Measurements from ENCODE around the gene TMEM200B. TPM values are rescaled to one million over a fixed set of nuclear protein-coding genes. Genes with fewer than 3 reads are reported as not detected.
"Not testable (repeated sequence)": the region's sequence is repeated elsewhere in the genome, so short reads cannot be mapped to it uniquely, and the experiment has no call there.

TMEM200B gene
- total RNA-seq, 1 experiment from 2014 or later, result 12.6 TPM

DNA sequence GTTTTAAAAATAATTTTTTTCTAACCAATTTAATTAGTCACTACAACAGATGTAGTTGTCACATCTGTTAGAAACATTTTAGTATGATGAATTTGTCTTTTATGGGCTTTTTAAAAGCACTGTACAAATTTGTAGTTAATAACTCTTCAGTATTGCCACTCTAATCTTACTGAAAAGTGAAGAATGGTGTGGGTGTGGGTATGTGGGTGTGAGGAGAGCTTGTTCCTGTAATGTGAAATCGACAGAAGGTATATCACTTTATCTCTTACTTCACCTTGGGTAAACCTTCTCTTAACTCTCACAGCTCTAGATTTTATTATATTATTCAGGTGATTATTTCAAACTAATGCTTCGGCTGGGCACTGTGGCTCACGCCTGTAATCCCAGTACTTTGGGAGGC is 42.5 kb downstream of the TMEM200B start:
- Histone ChIP-seq H2AK5ac (ENCODE audit: insufficient read length, low read length) (no peak overlapping the region), H2BK5ac (ENCODE audit: insufficient read length, low read length) (no peak overlapping the region), H3K79me1 (ENCODE audit: insufficient read depth, low read depth, low read length, poor library complexity, severe bottlenecking) (no peaks in the 10 kb centered on the region), H2BK12ac (ENCODE audit: insufficient read length, low read depth, low read length) (no peak overlapping the region), H2BK15ac (ENCODE audit: low read depth, low read length) (no peak overlapping the region), H2AFZ (ENCODE audit: low read length) (no peak overlapping the region), H4K20me1 (ENCODE audit: control insufficient read depth, insufficient read depth, insufficient read length) (no peaks in the 10 kb centered on the region), H4K5ac (ENCODE audit: insufficient read length, low read depth, low read length) (no peak overlapping the region), H3K23me2 (ENCODE audit: insufficient read length, low read depth, low read length, poor library complexity, severe bottlenecking) (no peaks in the 10 kb centered on the region), H3K4ac (ENCODE audit: low read depth, low read length) (no peak overlapping the region), H3K18ac (ENCODE audit: insufficient read length, low read depth, low read length) (no peak overlapping the region), H3K23ac (ENCODE audit: insufficient read length, low read depth, low read length) (no peak overlapping the region), H2BK20ac (ENCODE audit: low read depth, low read length, poor library complexity, severe bottlenecking) (no peak overlapping the region), H3K79me2 (ENCODE audit: insufficient read depth, low read length) (no peaks in the 10 kb centered on the region), H3K14ac (ENCODE audit: insufficient read depth, low read length) (no peak overlapping the region), H4K8ac (replicated peaks; ENCODE audit: insufficient read length, low read depth, low read length) (no peak overlapping the region), H3K9ac (ENCODE audit: extremely low read depth, insufficient read length, low read length) (no peak overlapping the region), H3T11ph (ENCODE audit: low read length) (no peak overlapping the region), H4K91ac (ENCODE audit: insufficient read length, low read depth, low read length) (no peak overlapping the region), H3K27ac (ENCODE audit: insufficient read length, low read depth, low read length) (no peak overlapping the region), H3K4me2 (ENCODE audit: insufficient read depth, insufficient read length, low read length) (no peak overlapping the region), H3K56ac (ENCODE audit: insufficient read length, low read depth, low read length) (no peak overlapping the region), H3K4me1 (ENCODE audit: insufficient read depth, low read length) (no peaks in the 10 kb centered on the region; the same call in 1 of the 2 replicates), H2BK120ac (ENCODE audit: low read depth, low read length, poor library complexity, severe bottlenecking) (no peak overlapping the region), H3K27me3 (ENCODE audit: insufficient read depth, low read length) (no peaks in the 10 kb centered on the region), H3K9me3 (ENCODE audit: control insufficient read depth, low read depth, low read length) (no peaks in the 10 kb centered on the region)
- Mint-ChIP-seq H3K9me3 (no peaks in the 10 kb centered on the region), H3K27ac (peak overlapping the region in 1 of 3 experiments; percentile 62; a peak in 1 of 7 replicates), H3K4me3 (no peak overlapping the region), H3K27me3 (ENCODE audit: low read depth) (no peaks in the 10 kb centered on the region; the same call in 1 of the 2 replicates), H3K4me1 (peaks cover 5 to 12% of the 10 kb centered on the region in 2 experiments; a peak in 3 of 4 replicates), H3K36me3 (ENCODE audit: insufficient read depth in 1 of 3, low read depth in 3 of 3) (no peaks in the 10 kb centered on the region)
- TF ChIP-seq, protein P1, sequence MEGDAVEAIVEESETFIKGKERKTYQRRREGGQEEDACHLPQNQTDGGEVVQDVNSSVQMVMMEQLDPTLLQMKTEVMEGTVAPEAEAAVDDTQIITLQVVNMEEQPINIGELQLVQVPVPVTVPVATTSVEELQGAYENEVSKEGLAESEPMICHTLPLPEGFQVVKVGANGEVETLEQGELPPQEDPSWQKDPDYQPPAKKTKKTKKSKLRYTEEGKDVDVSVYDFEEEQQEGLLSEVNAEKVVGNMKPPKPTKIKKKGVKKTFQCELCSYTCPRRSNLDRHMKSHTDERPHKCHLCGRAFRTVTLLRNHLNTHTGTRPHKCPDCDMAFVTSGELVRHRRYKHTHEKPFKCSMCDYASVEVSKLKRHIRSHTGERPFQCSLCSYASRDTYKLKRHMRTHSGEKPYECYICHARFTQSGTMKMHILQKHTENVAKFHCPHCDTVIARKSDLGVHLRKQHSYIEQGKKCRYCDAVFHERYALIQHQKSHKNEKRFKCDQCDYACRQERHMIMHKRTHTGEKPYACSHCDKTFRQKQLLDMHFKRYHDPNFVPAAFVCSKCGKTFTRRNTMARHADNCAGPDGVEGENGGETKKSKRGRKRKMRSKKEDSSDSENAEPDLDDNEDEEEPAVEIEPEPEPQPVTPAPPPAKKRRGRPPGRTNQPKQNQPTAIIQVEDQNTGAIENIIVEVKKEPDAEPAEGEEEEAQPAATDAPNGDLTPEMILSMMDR (conservative IDR thresholded peaks at IDR 0.05), result no peak
- DNase-seq, result no peak
- no CpG with 5 or more reads among the region's 3 CpGs for WGBS (ENCODE audit: extremely low coverage, insufficient read length, low lambda C conversion rate)

GRCh38 chr1:29079916-29080629 is 43.6 kb downstream of the TMEM200B start:
- not testable (repeated sequence) for H3K23ac ChIP-seq (ENCODE audit: insufficient read length, low read depth, low read length); H3K36me3 Mint-ChIP-seq (ENCODE audit: insufficient read depth in 1 of 3, low read depth in 3 of 3); H4K8ac ChIP-seq (replicated peaks; ENCODE audit: insufficient read length, low read depth, low read length); H3K4me2 ChIP-seq (ENCODE audit: insufficient read depth, insufficient read length, low read length); H2BK20ac ChIP-seq (ENCODE audit: low read depth, low read length, poor library complexity, severe bottlenecking); H4K91ac ChIP-seq (ENCODE audit: insufficient read length, low read depth, low read length); H3K23me2 ChIP-seq (ENCODE audit: insufficient read length, low read depth, low read length, poor library complexity, severe bottlenecking); H3K79me1 ChIP-seq (ENCODE audit: insufficient read depth, low read depth, low read length, poor library complexity, severe bottlenecking); H3K56ac ChIP-seq (ENCODE audit: insufficient read length, low read depth, low read length); H3K27ac ChIP-seq (ENCODE audit: insufficient read length, low read depth, low read length); H3K27me3 ChIP-seq (ENCODE audit: insufficient read depth, low read length); H3T11ph ChIP-seq (ENCODE audit: low read length); H3K14ac ChIP-seq (ENCODE audit: insufficient read depth, low read length); H3K4me1 ChIP-seq (ENCODE audit: insufficient read depth, low read length); H2BK120ac ChIP-seq (ENCODE audit: low read depth, low read length, poor library complexity, severe bottlenecking); H3K27me3 Mint-ChIP-seq (ENCODE audit: low read depth); H3K4me3 Mint-ChIP-seq; H3K79me2 ChIP-seq (ENCODE audit: insufficient read depth, low read length); H3K4ac ChIP-seq (ENCODE audit: low read depth, low read length); H2BK15ac ChIP-seq (ENCODE audit: low read depth, low read length); H3K9me3 Mint-ChIP-seq; H4K5ac ChIP-seq (ENCODE audit: insufficient read length, low read depth, low read length); H3K18ac ChIP-seq (ENCODE audit: insufficient read length, low read depth, low read length); H2BK12ac ChIP-seq (ENCODE audit: insufficient read length, low read depth, low read length); H4K20me1 ChIP-seq (ENCODE audit: control insufficient read depth, insufficient read depth, insufficient read length); H3K9ac ChIP-seq (ENCODE audit: extremely low read depth, insufficient read length, low read length); H2AK5ac ChIP-seq (ENCODE audit: insufficient read length, low read length); H2BK5ac ChIP-seq (ENCODE audit: insufficient read length, low read length); DNase-seq; H3K9me3 ChIP-seq (ENCODE audit: control insufficient read depth, low read depth, low read length); H2AFZ ChIP-seq (ENCODE audit: low read length)
- Mint-ChIP-seq H3K4me1 (peaks cover 5 to 12% of the 10 kb centered on the region in 2 experiments; a peak in 3 of 4 replicates), H3K27ac (peak overlapping the region in 2 of 3 experiments; percentile 40 to 51; a peak in 1 of 7 replicates)
- WGBS (ENCODE audit: extremely low coverage, insufficient read length, low lambda C conversion rate), result no CpG with 5 or more reads among the region's 16 CpGs
